Dedifferentiated amniotic fluid mesenchymal stem cell (primary cell): ENCODE results near the gene CUL2.
A peak's percentile ranks its signal among the peaks of the same experiment; 100 is the strongest.
"Not testable (repeated sequence)": the region's sequence is repeated elsewhere in the genome, so short reads cannot be mapped to it uniquely, and the experiment has no call there.

Experiments used
- DNase-seq: peaks from one replicate; pipeline ENCODE4 v3.0.0-alpha.2; 2016; ENCODE audit errors: extremely low spot score

Gene CUL2

GRCh38 chr10:35079763-35080162 lies 10.4 kb downstream of the CUL2 start:
- DNase-seq: peak; percentile 57

GRCh38 chr10:35079265-35079664 lies 10.9 kb downstream of the CUL2 start:
- DNase-seq: no peak

- DNase-seq: no peak
Measured at GRCh38 chr10:35075228-35075627, 14.9 kb downstream of the CUL2 start.

- no peak for DNase-seq
Measured at GRCh38 chr10:35074266-35074665, 15.9 kb downstream of the CUL2 start.

- no peak for DNase-seq
Measured at GRCh38 chr10:35070521-35070920, 19.6 kb downstream of the CUL2 start.

GRCh38 chr10:35063837-35064454 lies 26.2 kb downstream of the CUL2 start:
- no peak for DNase-seq

GRCh38 chr10:35059481-35059880 lies 30.7 kb downstream of the CUL2 start:
- DNase-seq: no peak

- no peak for DNase-seq
Measured at GRCh38 chr10:35058686-35059085, 31.5 kb downstream of the CUL2 start.

GRCh38 chr10:35058134-35058533 lies 32.0 kb downstream of the CUL2 start:
- peak; percentile 61 for DNase-seq

- no peak for DNase-seq
Measured at GRCh38 chr10:35056686-35057085, 33.5 kb downstream of the CUL2 start.

- no peak for DNase-seq
Measured at GRCh38 chr10:35056133-35056532, 34.0 kb downstream of the CUL2 start.

- no peak for DNase-seq
Measured at GRCh38 chr10:35050568-35050967, 39.6 kb downstream of the CUL2 start.

- DNase-seq: no peak
Measured at GRCh38 chr10:35046074-35046473, 44.1 kb downstream of the CUL2 start.

- not testable (repeated sequence) for DNase-seq
Measured at GRCh38 chr10:35045275-35045674, 44.9 kb downstream of the CUL2 start.

GRCh38 chr10:35043796-35044344 lies 46.3 kb downstream of the CUL2 start:
- DNase-seq: no peak

GRCh38 chr10:35042783-35043182 lies 47.4 kb downstream of the CUL2 start:
- no peak for DNase-seq

GRCh38 chr10:35041502-35041879 lies 48.6 kb downstream of the CUL2 start:
- DNase-seq: no peak

GRCh38 chr10:35040760-35041501 lies 49.2 kb downstream of the CUL2 start:
- no peak for DNase-seq

GRCh38 chr10:35037104-35037503 lies 53.0 kb downstream of the CUL2 start:
- DNase-seq: no peak

- no peak for DNase-seq
Measured at GRCh38 chr10:35035606-35036005, 54.5 kb downstream of the CUL2 start.

GRCh38 chr10:35027567-35027966 lies 62.6 kb downstream of the CUL2 start:
- DNase-seq: peak; percentile 16

- DNase-seq: peak; percentile 40
Measured at GRCh38 chr10:35025916-35026315, 64.2 kb downstream of the CUL2 start.

- DNase-seq: no peak
Measured at GRCh38 chr10:35020481-35020880, 69.7 kb downstream of the CUL2 start.
